HepG2 (cell line): ENCODE measurements around the gene MBD5. TPM values are rescaled to one million over a fixed set of nuclear protein-coding genes. Genes with fewer than 3 reads are reported as not detected.

ENCODE experiments used
- ATAC-seq: fragments of 200-7000 bp; cut with Tn5 transposase; 3 replicates; pipeline ENCODE4 v1.9.1; 2020; ENCODE audit warnings: mild to moderate bottlenecking, moderate library complexity
- BruUV-seq: library from RNA; stranded (reverse); fragments of 400-500 nt; replicated peaks from 2 replicates; lab custom pipeline; 2021; lab: Mats Ljungman, UMichigan
- CTCF ChIA-PET: fragments of 300-600 bp; formaldehyde crosslinking; extraction: SDS; loops from one replicate; lab custom pipeline; 2021; ENCODE audit warnings: low total read pairs, inconsistent platforms, low intra/inter-chr PET ratio; lab: Yijun Ruan, JAX
- POLR2A ChIA-PET: fragments of 350-600 bp; sonication (Branson Sonifier 250); formaldehyde crosslinking; loops from one replicate; lab custom pipeline; 2020; ENCODE audit warnings: antibody characterized with exemption, inconsistent platforms; lab: Yijun Ruan, JAX
- DNase-seq: peaks from one replicate; pipeline ENCODE4 v3.0.0-alpha.2; 2015; ENCODE audit warnings: low spot score
- FAIRE-seq: peaks from 3 replicates; lab custom pipeline; 2011; peaks lifted over from hg19 to GRCh38; lab: Jason Lieb, UNC
- H2AFZ ChIP-seq: one replicate; pipeline ENCODE4 v1.6.1; 2011; ENCODE audit warnings: low read length, inconsistent platforms
- H3K27ac ChIP-seq: fragments of 300-600 bp; 3 replicates; pipeline ENCODE4 v1.8.0; 2011; ENCODE audit warnings: mixed run types, mild to moderate bottlenecking, mixed read lengths, low read length, inconsistent platforms; ENCODE audit not compliant: insufficient read depth; ENCODE audit errors: extremely low read length
- H3K27me3 ChIP-seq, 2 experiments: fragments of 200-600 bp in 1 of 2; 2 replicates in 1 of 2; 3 replicates in 1 of 2; pipeline versions ENCODE4 v1.6.0 to v1.8.0; 2011; ENCODE audit warnings: low read length in 2 of 2, mild to moderate bottlenecking in 2 of 2, moderate library complexity in 2 of 2, inconsistent platforms in 1 of 2; ENCODE audit not compliant: insufficient read depth in 2 of 2, control insufficient read depth in 1 of 2
- H3K36me3 ChIP-seq, 2 experiments: fragments of 200-600 bp in 1 of 2; replicated peaks in 1 of 2; 2 replicates in 1 of 2; 3 replicates in 1 of 2; pipeline versions ENCODE4 v1.5.1 to v1.8.0; 2011; ENCODE audit warnings: low read length in 2 of 2, inconsistent platforms in 1 of 2; ENCODE audit not compliant: insufficient read depth in 2 of 2, control insufficient read depth in 1 of 2
- H3K4me1 ChIP-seq: 2 replicates; pipeline ENCODE4 v1.5.1; 2012; ENCODE audit warnings: low read length, inconsistent platforms; ENCODE audit not compliant: insufficient read depth
- H3K4me2 ChIP-seq: 2 replicates; pipeline ENCODE4 v1.6.0; 2011; ENCODE audit warnings: low read depth, low read length, inconsistent platforms
- H3K4me3 ChIP-seq, 3 experiments: fragments of 200-600 bp in 1 of 3; sonication (generic), shearing (Covaris generic) in 1 of 3; replicated peaks in 1 of 3; 2 replicates each; pipeline ENCODE4 v1.5.1; 2011 to 2016; ENCODE audit warnings: low read length in 3 of 3, inconsistent platforms in 2 of 3, low read depth in 2 of 3, mild to moderate bottlenecking in 2 of 3, control low read depth in 1 of 3, mixed read lengths in 1 of 3; ENCODE audit not compliant: insufficient read depth in 1 of 3
- H3K79me2 ChIP-seq: one replicate; pipeline ENCODE4 v1.6.1; 2011; ENCODE audit warnings: low read length, inconsistent platforms; ENCODE audit not compliant: insufficient read depth
- H3K9ac ChIP-seq: 2 replicates; pipeline ENCODE4 v1.6.0; 2011; ENCODE audit warnings: mild to moderate bottlenecking, low read depth, low read length, inconsistent platforms; ENCODE audit not compliant: insufficient read depth
- H3K9me3 ChIP-seq: 2 replicates; pipeline ENCODE4 v1.5.1; 2012; ENCODE audit warnings: mild to moderate bottlenecking, low read length
- H4K20me1 ChIP-seq: 2 replicates; pipeline ENCODE4 v1.6.0; 2011; ENCODE audit warnings: inconsistent platforms, mild to moderate bottlenecking, low read length, moderate library complexity; ENCODE audit not compliant: insufficient read depth
- AKAP8 ChIP-seq: sonication (generic); formaldehyde crosslinking; IDR thresholded peaks from 2 replicates; pipeline ENCODE4 v1.5.1; 2020; ENCODE audit warnings: mild to moderate bottlenecking, missing genetic modification reagents
- FOXJ3 ChIP-seq: sonication (generic); formaldehyde crosslinking; IDR thresholded peaks from 2 replicates; pipeline ENCODE4 v1.4.0; 2020; ENCODE audit warnings: missing genetic modification reagents, mild to moderate bottlenecking, borderline replicate concordance
- GPBP1L1 ChIP-seq: sonication (generic); formaldehyde crosslinking; IDR thresholded peaks from 2 replicates; pipeline ENCODE4 v1.5.0; 2020; ENCODE audit warnings: mild to moderate bottlenecking, missing genetic modification reagents
- KLF13 ChIP-seq: sonication (generic); formaldehyde crosslinking; IDR thresholded peaks from 2 replicates; pipeline ENCODE4 v1.4.0; 2020; ENCODE audit warnings: mild to moderate bottlenecking, missing genetic modification reagents
- ZBTB40 ChIP-seq, 2 experiments: fragments of 450-650 bp in 1 of 2; sonication (generic) in 1 of 2; formaldehyde crosslinking in 1 of 2; IDR thresholded peaks; 2 replicates each; pipeline versions ENCODE4 v1.6.1 to v1.8.0; 2016 to 2022; ENCODE audit warnings: antibody characterized with exemption in 1 of 2, mild to moderate bottlenecking in 1 of 2, missing genetic modification reagents in 1 of 2
- ZFP91 ChIP-seq: sonication (generic); formaldehyde crosslinking; IDR thresholded peaks from 2 replicates; pipeline ENCODE4 v1.9.0; 2022; ENCODE audit warnings: missing genetic modification reagents, mild to moderate bottlenecking, borderline replicate concordance
- ZNF549 ChIP-seq: sonication (generic); formaldehyde crosslinking; IDR thresholded peaks from 2 replicates; pipeline ENCODE4 v1.5.0; 2020; ENCODE audit warnings: missing genetic modification reagents
- ZNF597 ChIP-seq: sonication (generic); formaldehyde crosslinking; IDR thresholded peaks from 2 replicates; pipeline ENCODE4 v1.5.0; 2020; ENCODE audit warnings: missing genetic modification reagents
- ZNF879 ChIP-seq: sonication (generic); formaldehyde crosslinking; IDR thresholded peaks from 2 replicates; pipeline ENCODE4 v1.8.1; 2023; ENCODE audit warnings: missing genetic modification reagents
- WGBS: methylation state at CpG from one replicate; pipeline ENCODE4 v1.1.6; 2017; ENCODE audit warnings: low lambda C conversion rate; 5-methylcytosine and 5-hydroxymethylcytosine counted together
- in situ Hi-C: cut with HindIII; loops from 2 replicates; pipeline ENCODE4 v1.10.0; 2017; ENCODE audit warnings: low pct_unique_long_range_greater_than_20kb; ENCODE audit not compliant: extremely low pct_ligation_motif_present
- intact Hi-C: fragments of 100-400 bp; cut with micrococcal nuclease; formaldehyde crosslinking; loops from one replicate; pipeline ENCODE4 v1.10.0; 2022; ENCODE audit not compliant: unreplicated experiment
- polyA plus RNA-seq, 8 experiments: library from polyadenylated mRNA; depleted of rRNA in 3 of 8; stranded (reverse) in 7 of 8; unstranded in 1 of 8; fragments of >200 nt; fragmentation: Illumina TruSeq in 4 of 8; extraction: Trizol in 4 of 8; gene quantifications; 2 replicates each; pipeline versions ENCODE4 v1.2.1 to v1.2.3, GENCODE V29; 2011 to 2016; ENCODE audit warnings: low read depth in 4 of 8, missing spikeins in 1 of 8, mixed read lengths in 1 of 8; ENCODE audit not compliant: insufficient read depth in 1 of 8
- total RNA-seq, 5 experiments: library from RNA; depleted of rRNA; stranded (reverse); fragments of >200 nt; fragmentation: Illumina TruSeq; extraction: Trizol; gene quantifications; 2 replicates each; pipeline ENCODE4 v1.2.3, GENCODE V29; 2016; ENCODE audit warnings: low read depth in 1 of 5

The MBD5 gene
- total and polyA plus RNA-seq, 2 of the 13 experiments (the other 11 are each of a cell fraction or from before 2014, with no cell fraction given): 13.5 to 26.4 TPM

- TF ChIP-seq ZNF597 (CRISPR knock-in tag): no peak
- no peak for TF ChIP-seq ZNF549
- TF ChIP-seq GPBP1L1 (CRISPR knock-in tag): no peak
Measured at GRCh38 chr2:148517296-148517695, 496.4 kb downstream of the MBD5 start (continued).

- Histone ChIP-seq H3K9ac (no peak overlapping the region), H3K27ac (no peak overlapping the region), H3K79me2 (no peaks in the 10 kb centered on the region), H3K27me3 (no peaks in the 10 kb centered on the region), H2AFZ (no peak overlapping the region), H3K4me3 (no peak overlapping the region), H4K20me1 (no peaks in the 10 kb centered on the region), H3K9me3 (no peaks in the 10 kb centered on the region), H3K36me3 (no peaks in the 10 kb centered on the region), H3K4me2 (no peak overlapping the region), H3K4me1 (no peaks in the 10 kb centered on the region)
- no peak for ATAC-seq
- WGBS: 62% methylated on average over 5 of the region's 5 CpGs
- ChIA-PET CTCF (no interaction called here), POLR2A (no interaction called here)
- intact Hi-C loops (no loop called here), in situ Hi-C loops (no loop called here)
- DNase-seq: no peak
- BruUV-seq: no TSS peak
- no peak for FAIRE-seq
- no peak for TF ChIP-seq FOXJ3 (CRISPR knock-in tag)
- no peak for TF ChIP-seq ZBTB40 (IDR thresholded peaks at IDR 0.05)
- no peak for TF ChIP-seq ZBTB40 (CRISPR knock-in tag; IDR thresholded peaks at IDR 0.05)
- TF ChIP-seq KLF13 (CRISPR knock-in tag): no peak
- TF ChIP-seq ZFP91 (CRISPR knock-in tag): no peak
- no peak for TF ChIP-seq AKAP8 (CRISPR knock-in tag)
- no peak for TF ChIP-seq ZNF879 (CRISPR knock-in tag)
Measured at GRCh38 chr2:148517822-148518221, 496.9 kb downstream of the MBD5 start.
